Left ventricle myocardium inferior (tissue), 1 donor: ENCODE data around the gene MDH1. TPM values are rescaled to one million over a fixed set of nuclear protein-coding genes. Genes with fewer than 3 reads are reported as not detected.
"Not testable (repeated sequence)": the region's sequence is repeated elsewhere in the genome, so short reads cannot be mapped to it uniquely, and the experiment has no call there.

ENCODE experiments used
- DNase-seq: peaks from one replicate; pipeline ENCODE4 v3.0.0-alpha.2; 2020
- H3K27ac ChIP-seq: fragments of 200-600 bp; replicated peaks from 2 replicates; pipeline ENCODE4 v1.8.0; 2021
- H3K27me3 ChIP-seq: fragments of 200-600 bp; 2 replicates; pipeline ENCODE4 v1.8.0; 2021; ENCODE audit warnings: low read depth
- H3K36me3 ChIP-seq: fragments of 200-600 bp; 2 replicates; pipeline ENCODE4 v1.8.0; 2021
- H3K4me1 ChIP-seq: fragments of 200-600 bp; 2 replicates; pipeline ENCODE4 v1.8.0; 2021
- H3K4me3 ChIP-seq: fragments of 200-600 bp; 2 replicates; pipeline ENCODE4 v1.8.0; 2021; ENCODE audit warnings: mild to moderate bottlenecking, moderate library complexity
- H3K9me3 ChIP-seq: fragments of 200-600 bp; replicated peaks from 2 replicates; pipeline ENCODE4 v1.8.0; 2021
- CTCF ChIP-seq: fragments of 200-600 bp; IDR thresholded peaks from 2 replicates; pipeline ENCODE4 v1.8.0; 2021; ENCODE audit warnings: antibody characterized with exemption, mild to moderate bottlenecking, borderline replicate concordance
- intact Hi-C: fragments of 100-400 bp; cut with micrococcal nuclease; formaldehyde crosslinking; loops from one replicate; pipeline ENCODE4 v1.11.0; 2022
- total RNA-seq: library from RNA; stranded (reverse); fragmentation: NEBNext Ultra II Directional; extraction: Animal tissue kit (Norgen Biotek cat#: 25700); gene quantifications from one replicate; pipeline ENCODE4 v1.2.1, GENCODE V29; 2021
- donor health status: DM: no; HTN: yes; CAD: no; lungs with severe emphysema.

Gene MDH1
- total RNA-seq, 1 donor from 2014 or later: 1,481 TPM

GRCh38 chr2:63572001-63572400 lies 16.8 kb upstream of the MDH1 start:
- H3K27me3 ChIP-seq: no peaks in the 10 kb centered on the region
- TF ChIP-seq CTCF: no peak
- no peak overlapping the region for H3K27ac ChIP-seq
- H3K9me3 ChIP-seq: peaks cover 21% of the 10 kb centered on the region
- intact Hi-C loops: no loop called here
- H3K4me3 ChIP-seq: no peak overlapping the region
- DNase-seq: no peak
- peaks cover 17% of the 10 kb centered on the region for H3K4me1 ChIP-seq
- H3K36me3 ChIP-seq: no peaks in the 10 kb centered on the region

- H3K36me3 ChIP-seq, H3K27ac ChIP-seq, intact Hi-C loops, H3K4me3 ChIP-seq, DNase-seq, H3K27me3 ChIP-seq: not testable (repeated sequence)
- H3K4me1 ChIP-seq: peaks cover 17% of the 10 kb centered on the region
- H3K9me3 ChIP-seq: peaks cover 19% of the 10 kb centered on the region
Observed at GRCh38 chr2:63573026-63573425, 15.7 kb upstream of the MDH1 start.

GRCh38 chr2:63573726-63574345 lies 14.9 kb upstream of the MDH1 start:
- intact Hi-C loops: not testable (repeated sequence)
- Histone ChIP-seq H3K9me3 (peaks cover 11% of the 10 kb centered on the region), H3K4me1 (peaks cover 17% of the 10 kb centered on the region)

GRCh38 chr2:63576546-63576945 lies 12.2 kb upstream of the MDH1 start:
- intact Hi-C loops: no loop called here
- Histone ChIP-seq H3K9me3 (peaks cover 7% of the 10 kb centered on the region), H3K4me1 (peaks cover 29% of the 10 kb centered on the region), H3K27ac (peak overlapping the region; percentile 35), H3K36me3 (no peaks in the 10 kb centered on the region), H3K4me3 (no peak overlapping the region), H3K27me3 (no peaks in the 10 kb centered on the region)
- DNase-seq: no peak
- no peak for TF ChIP-seq CTCF

More at GRCh38 chr2:63573726-63574345, 14.9 kb upstream of the MDH1 start:
- H3K36me3 ChIP-seq, DNase-seq, H3K27ac ChIP-seq, H3K4me3 ChIP-seq, H3K27me3 ChIP-seq: not testable (repeated sequence)

- TF ChIP-seq CTCF: no peak
Observed at GRCh38 chr2:63578767-63579166, 10.0 kb upstream of the MDH1 start.

GRCh38 chr2:63580651-63581297 lies 8.0 kb upstream of the MDH1 start:
- Histone ChIP-seq H3K4me3 (peak overlapping the region; percentile 27), H3K27ac (peak overlapping the region; percentile 83), H3K36me3 (no peaks in the 10 kb centered on the region), H3K27me3 (no peaks in the 10 kb centered on the region), H3K4me1 (peaks cover 28% of the 10 kb centered on the region), H3K9me3 (no peaks in the 10 kb centered on the region)
- TF ChIP-seq CTCF: no peak
- intact Hi-C loops: no loop called here
- no peak for DNase-seq

More at GRCh38 chr2:63578767-63579166, 10.0 kb upstream of the MDH1 start:
- no peaks in the 10 kb centered on the region for H3K27me3 ChIP-seq
- no peaks in the 10 kb centered on the region for H3K36me3 ChIP-seq
- no peak for DNase-seq
- intact Hi-C loops: no loop called here
- peaks cover 3% of the 10 kb centered on the region for H3K9me3 ChIP-seq
- H3K4me1 ChIP-seq: peaks cover 29% of the 10 kb centered on the region
- H3K4me3 ChIP-seq: no peak overlapping the region
- H3K27ac ChIP-seq: no peak overlapping the region
